ENCODE measurements around the gene EML4.
"Not testable (repeated sequence)": the region's sequence is repeated elsewhere in the genome, so short reads cannot be mapped to it uniquely, and the experiment has no call there.

The EML4 gene, protein sequence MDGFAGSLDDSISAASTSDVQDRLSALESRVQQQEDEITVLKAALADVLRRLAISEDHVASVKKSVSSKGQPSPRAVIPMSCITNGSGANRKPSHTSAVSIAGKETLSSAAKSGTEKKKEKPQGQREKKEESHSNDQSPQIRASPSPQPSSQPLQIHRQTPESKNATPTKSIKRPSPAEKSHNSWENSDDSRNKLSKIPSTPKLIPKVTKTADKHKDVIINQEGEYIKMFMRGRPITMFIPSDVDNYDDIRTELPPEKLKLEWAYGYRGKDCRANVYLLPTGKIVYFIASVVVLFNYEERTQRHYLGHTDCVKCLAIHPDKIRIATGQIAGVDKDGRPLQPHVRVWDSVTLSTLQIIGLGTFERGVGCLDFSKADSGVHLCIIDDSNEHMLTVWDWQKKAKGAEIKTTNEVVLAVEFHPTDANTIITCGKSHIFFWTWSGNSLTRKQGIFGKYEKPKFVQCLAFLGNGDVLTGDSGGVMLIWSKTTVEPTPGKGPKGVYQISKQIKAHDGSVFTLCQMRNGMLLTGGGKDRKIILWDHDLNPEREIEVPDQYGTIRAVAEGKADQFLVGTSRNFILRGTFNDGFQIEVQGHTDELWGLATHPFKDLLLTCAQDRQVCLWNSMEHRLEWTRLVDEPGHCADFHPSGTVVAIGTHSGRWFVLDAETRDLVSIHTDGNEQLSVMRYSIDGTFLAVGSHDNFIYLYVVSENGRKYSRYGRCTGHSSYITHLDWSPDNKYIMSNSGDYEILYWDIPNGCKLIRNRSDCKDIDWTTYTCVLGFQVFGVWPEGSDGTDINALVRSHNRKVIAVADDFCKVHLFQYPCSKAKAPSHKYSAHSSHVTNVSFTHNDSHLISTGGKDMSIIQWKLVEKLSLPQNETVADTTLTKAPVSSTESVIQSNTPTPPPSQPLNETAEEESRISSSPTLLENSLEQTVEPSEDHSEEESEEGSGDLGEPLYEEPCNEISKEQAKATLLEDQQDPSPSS

GRCh38 chr2:42169100-42169873, at the start of gene EML4:
Gene EML4 (plus strand): TSS chr2:42169353. CDS start chr2:42169612, 259 bp downstream.
- DNase-seq = peak; percentile 91

DNA sequence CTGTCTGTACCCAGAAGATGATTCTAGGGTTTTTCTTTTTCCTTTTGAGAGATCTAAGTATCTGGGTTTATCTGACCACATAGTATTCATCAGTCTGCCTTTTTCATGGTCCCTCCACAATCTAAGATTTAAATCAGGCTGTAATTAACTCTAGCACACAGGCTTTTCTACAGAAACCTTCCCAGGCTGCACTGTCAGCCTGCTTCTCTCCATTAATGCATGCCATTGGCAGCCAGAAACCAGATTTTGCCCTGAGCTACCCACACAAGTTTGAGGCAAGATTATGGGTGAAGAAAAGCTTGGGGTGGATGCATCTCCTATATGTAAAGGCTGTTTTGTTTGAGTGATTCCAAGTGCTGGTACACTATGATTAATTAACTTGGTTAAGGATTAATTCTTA, 45.7 kb upstream of the EML4 start:
- no peak for DNase-seq

DNA sequence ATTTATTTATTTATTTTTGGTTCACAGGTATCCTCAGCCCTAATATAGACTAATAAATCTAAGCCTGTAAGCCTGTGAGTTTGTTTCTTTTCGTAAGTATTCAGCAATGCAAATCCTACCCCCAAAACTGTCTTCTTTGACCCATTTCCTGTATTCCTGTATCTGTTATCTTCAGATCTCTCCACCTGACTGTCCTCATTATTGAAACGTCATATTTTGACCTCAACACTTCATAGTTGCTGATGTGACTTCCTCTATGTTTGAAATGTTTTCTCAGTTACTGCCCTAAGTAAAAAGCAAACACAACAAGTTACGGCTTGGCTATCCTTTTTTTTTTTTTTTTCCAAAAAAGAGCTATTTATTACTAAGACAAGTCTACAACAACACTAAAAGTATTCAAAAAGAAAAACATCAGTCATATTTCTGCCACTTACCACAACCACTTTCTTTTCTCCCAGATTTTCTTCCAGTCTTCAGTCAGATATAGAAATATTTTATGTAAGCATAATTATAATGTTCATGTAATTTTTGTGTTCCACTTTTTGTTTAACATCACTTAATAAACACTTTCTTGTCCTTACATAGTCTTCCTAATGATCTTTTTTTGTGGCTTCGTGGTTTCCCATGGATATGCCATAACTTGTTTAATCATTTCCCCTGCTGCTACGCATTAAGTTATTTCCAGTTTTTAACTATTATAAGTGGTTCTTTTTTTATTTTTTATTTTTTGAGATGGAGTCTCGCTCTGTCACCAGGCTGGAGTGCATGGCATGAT, 45.0 kb upstream of the EML4 start:
- DNase-seq = no peak

DNA sequence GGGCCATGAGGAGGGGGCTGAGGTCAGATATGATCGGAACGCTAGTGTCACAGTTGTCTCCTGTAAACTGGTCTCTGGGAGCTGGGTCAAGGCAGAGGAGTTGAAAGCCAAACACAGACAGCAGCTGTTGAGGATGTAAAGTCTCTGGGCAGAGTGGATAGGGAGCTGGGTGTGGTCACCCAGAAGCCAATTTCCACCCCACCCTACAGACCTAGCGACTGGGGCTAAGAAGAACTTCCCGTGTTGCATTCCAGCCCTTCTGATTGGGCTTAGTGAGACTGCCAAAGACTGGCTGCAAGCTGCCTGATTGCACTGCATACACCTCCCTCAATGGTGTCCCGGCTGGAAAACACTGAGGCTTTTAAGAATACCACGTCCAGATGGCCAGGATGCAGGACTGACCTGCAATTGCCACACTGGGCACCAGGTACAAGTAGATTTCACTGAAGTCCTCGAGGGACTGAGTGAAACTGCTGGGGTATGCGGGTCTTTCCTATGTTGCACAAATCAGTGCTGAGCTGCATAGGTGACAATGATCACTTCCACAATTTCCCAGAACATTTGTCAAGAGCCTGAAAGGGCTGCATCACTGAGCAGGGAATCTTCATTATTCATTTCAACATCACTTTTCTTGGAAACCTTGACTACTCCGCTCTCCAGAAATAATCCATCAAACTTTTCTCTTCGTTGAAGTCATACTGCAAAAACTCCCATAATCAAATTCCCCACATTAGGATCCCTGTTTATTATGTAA, 43.1 kb upstream of the EML4 start:
- no peak for DNase-seq

- DNase-seq = not testable (repeated sequence)
Measured at GRCh38 chr2:42126873-42127272, 42.3 kb upstream of the EML4 start.

GRCh38 chr2:42127425-42128424, 41.4 kb upstream of the EML4 start:
- DNase-seq = no peak

DNA sequence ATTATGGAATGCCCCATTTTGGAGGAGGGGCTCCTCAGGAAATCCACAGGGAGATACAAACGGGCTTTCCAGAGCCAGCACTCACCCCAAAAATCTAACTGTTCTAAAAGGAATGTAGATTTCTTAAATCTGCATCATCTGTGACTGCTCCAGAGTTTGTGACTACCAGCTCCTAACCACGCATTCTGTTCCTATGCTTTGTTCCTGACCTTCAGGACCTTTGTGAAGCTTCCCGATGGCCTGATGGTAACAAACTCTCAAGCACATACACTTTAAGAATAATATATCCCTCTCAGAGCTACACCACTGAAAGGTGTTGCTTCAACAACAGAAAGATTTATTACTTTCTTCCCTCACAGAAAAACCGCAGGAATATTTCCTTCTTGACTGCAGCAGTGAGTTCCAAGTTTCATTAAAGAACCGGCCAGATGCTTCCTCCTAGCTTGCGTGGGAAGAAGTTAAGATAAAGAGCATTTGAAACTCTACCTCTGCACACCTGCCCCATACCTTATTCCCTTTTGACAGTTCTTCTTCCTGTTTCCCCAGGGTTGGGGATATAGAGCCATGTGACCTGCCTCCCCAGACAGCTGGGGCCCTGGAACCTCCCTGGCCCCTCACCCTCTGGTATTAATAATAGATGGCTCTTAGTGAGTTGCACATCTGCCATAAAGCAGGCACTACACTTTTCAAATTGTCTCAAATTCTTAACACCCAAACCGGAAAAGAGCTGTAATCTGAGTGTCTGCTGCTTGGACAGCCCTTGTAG, 40.2 kb upstream of the EML4 start:
- no peak for DNase-seq

DNA sequence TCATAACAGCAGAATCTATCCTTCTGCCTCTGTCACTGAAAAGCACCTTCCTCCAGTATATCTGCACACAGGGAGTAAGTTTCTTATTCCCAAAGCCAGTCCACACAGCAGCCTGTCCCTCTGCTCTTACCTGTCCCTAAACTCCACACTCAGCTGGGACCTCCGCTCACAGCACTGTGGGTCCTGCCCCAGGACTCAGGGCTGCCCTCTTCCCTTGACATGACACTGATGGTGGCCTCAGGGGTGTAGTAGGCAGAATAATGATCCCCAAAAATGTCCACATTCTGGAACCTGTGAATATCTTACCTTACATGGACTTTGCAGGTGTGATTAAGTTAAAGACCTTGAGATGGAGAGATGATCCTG, 39.7 kb upstream of the EML4 start:
- no peak for DNase-seq

DNA sequence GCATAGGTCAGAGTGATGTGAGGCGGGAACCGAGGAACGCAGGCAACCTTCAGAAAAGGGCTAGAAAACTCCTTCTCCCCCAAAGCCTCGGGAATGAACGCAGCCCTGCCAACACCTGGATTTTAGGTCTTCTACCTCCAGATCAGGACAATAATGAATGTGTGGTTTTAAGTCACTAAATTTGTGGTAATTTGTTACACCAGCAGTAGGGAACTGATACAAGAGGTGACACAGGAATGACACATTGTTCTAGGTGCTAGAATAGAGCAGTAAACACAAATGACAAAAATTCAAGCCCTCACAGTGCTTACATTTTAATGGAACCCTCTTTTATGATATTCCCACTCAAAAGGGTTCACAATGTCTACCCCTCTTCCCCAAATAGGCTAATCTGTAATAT, 39.2 kb upstream of the EML4 start:
- no peak for DNase-seq

DNA sequence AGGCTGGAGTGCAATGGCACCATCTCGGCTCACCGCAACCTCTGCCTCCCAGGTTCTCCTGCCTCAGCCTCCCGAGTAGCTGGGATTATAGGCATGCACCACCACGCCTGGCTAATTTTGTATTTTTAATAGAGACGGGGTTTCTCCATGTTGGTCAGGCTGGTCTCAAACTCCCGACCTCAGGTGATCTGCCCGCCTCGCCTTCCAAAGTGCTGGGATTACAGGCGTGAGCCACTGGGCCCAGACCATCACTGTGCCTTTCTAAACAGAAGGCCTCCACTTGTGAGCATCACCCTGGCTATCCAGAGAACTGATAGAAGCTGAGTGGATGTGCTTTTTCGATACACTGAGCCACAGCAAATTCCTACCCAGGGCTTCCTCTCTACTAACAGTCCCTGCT, 38.3 kb upstream of the EML4 start:
- DNase-seq = not testable (repeated sequence)

- no peak for DNase-seq
Measured at GRCh38 chr2:42132191-42132965, 36.8 kb upstream of the EML4 start.

- DNase-seq = no peak
Measured at GRCh38 chr2:42132966-42133641, 36.0 kb upstream of the EML4 start.

GRCh38 chr2:42133771-42134195, 35.4 kb upstream of the EML4 start:
- DNase-seq = no peak

GRCh38 chr2:42134401-42134932, 34.7 kb upstream of the EML4 start:
- DNase-seq = not testable (repeated sequence)

DNA sequence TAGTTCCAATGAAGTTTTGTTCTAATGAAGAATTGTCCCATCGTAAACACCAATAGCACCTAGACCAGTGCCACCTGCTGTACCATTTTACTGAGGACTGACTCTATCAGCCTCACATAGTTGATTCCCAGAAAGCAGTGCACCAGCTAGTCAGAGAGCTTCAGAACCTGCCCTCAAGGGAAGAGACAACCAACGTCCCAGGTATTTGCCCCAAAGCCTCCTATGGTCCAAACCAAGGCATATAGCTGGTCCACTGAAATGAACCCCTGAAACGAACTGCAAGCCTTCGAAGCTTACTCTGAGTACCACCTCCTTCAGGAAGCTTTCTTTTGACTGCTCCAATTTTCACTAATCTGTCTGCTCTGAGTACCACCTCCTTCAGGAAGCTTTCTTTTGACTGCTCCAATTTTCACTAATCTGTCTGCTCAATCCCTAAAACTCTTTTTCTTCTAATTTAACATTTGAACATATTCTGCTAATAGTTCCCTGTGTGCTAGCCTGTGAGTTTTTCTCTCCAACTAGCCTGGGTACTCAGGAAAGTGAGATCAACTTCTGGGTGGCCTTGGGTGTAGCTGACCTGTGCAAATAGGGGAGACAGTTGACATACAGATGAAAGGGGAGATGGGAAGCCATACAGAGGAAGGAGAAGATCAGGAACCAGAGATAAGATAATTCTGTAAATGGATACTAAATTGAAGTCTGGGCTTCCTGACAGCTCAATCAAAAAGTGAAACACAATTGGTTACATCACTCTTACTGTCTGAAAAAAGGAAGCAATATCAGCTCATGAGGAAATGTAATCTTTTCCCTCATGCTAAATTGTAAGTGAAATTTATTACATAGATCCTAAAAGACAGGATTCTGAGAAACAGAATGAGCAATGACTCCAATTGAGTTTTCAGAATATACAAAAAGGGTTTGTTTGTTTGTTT, 33.5 kb upstream of the EML4 start:
- no peak for DNase-seq

GRCh38 chr2:42136782-42137124, 32.4 kb upstream of the EML4 start:
- DNase-seq = no peak

All from NCI-H1436 (cell line).